Stimulated activated CD8-positive, alpha-beta memory T cell treated with anti-CD3 and anti-CD28 coated beads, Interleukin-12 subunit alpha, Interleukin-12 subunit beta, amount 100 ng/mL, for 24 hours (primary cell): Measurements from ENCODE around the gene NCAN.
"Not testable (repeated sequence)": the region's sequence is repeated elsewhere in the genome, so short reads cannot be mapped to it uniquely, and the experiment has no call there.

Experiments
- DNase-seq: peaks from one replicate; pipeline ENCODE4 v3.0.0-alpha.2; 2020; ENCODE audit errors: extremely low read depth

The NCAN gene

DNA sequence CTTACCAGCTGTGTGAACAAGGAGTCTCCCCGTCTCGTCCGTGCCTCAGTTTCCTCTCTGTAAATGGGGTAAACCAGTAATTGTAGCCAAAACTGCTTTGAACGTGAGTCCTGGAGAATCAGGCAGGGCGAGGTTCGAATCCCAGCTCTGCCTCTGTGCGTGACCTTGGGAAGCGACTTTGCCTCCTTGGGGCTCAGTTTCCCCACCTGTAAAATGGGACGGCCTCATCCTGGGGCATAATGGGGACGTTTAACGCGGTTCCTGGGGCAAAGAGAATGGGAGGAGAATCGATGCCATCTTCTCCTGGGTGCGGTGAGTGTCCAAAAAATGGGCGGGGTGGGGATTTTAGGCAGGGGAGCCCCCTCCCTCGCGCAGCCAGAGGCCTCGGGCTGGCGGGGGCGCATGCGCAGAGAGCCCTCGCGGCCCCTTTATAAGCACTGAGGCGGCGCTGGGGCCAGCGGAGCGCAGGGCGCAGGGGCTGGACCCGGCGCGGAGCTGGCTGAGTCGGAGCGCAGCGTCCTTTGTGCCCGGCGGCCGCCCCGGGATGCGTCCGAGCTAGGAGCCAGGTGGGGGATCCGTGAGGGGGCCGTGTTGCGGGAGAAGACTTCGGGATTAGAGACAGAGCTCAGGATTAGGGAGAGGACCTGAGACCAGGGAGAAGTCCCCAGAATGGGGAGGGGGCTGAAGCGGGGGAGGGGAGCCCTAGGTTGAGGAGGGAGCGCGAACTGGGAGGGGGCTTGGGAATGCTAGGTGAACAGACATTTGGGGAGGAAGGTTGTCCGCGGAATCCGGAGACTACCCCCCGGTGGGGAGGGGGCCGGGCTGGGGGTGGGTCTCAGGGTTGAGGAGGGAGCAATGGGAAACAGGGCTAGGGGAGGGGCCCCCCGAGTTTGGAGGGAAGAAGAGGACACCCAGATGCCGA is at the start of gene NCAN:
NCAN (plus strand) TSS at position 460 of the 922 bp plus-strand sequence. CDS start 4,996 bp downstream, outside the sequence.
- DNase-seq, result no peak

DNA sequence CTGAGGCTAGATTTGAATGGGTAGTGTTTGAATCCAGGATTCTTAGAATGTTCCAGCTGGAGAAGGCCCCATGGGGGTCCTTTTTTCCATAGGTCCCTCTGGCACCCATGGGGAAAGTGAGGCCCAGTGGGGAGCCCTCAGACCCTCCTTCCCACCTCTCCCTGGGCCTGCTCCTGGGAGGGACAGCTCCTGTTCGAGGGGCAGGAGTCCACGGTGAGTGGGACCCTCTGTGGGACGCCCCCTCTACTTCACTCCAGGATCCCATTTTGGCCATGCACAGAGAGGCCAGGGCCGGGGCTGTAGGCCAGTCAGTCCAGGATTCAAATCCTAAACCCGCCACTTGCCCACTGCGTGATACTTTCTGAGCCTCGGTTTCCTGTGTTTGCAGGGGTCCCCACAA is 49.3 kb upstream of the NCAN start:
- DNase-seq, result no peak

DNA sequence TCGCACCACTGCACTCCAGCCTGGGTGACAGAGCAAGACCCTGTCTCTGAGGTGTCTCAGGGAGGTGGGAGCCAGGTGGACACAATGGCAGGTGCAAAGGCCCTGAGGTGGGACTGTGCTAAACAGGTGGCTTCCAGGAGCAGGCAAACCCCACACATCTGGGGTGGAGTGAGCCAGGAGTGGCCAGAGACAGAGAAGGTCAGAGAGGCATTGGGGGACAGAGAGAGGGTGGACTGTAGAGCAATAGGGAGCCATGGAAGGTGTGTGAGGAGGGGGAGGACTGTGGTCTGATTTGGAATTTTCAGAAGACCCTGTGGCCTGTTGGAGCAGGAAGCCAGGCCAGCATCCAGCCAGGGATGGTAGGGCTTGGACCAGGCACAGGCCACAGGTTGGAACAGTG is 46.4 kb upstream of the NCAN start:
- DNase-seq, result no peak

DNA sequence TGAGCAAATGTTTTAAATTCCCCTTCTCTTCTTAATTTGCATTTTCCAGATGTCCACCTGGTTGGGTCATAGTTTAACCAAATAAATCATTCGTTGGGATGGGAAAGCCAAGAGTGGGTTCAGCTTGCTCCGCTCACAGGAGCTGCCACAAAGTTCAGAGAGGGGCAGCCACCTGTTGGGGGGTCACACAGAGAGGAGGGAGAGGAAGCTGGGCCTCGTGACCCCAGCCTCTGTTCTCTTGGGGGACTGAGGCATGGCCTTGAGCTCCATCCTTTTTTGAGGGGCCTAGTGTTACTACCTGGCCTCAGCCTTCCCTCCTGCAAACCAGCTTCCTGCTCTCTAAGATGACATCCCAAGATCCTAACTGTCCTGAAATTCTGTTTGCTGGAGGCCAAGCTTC is 44.1 kb upstream of the NCAN start:
- no peak for DNase-seq

DNA sequence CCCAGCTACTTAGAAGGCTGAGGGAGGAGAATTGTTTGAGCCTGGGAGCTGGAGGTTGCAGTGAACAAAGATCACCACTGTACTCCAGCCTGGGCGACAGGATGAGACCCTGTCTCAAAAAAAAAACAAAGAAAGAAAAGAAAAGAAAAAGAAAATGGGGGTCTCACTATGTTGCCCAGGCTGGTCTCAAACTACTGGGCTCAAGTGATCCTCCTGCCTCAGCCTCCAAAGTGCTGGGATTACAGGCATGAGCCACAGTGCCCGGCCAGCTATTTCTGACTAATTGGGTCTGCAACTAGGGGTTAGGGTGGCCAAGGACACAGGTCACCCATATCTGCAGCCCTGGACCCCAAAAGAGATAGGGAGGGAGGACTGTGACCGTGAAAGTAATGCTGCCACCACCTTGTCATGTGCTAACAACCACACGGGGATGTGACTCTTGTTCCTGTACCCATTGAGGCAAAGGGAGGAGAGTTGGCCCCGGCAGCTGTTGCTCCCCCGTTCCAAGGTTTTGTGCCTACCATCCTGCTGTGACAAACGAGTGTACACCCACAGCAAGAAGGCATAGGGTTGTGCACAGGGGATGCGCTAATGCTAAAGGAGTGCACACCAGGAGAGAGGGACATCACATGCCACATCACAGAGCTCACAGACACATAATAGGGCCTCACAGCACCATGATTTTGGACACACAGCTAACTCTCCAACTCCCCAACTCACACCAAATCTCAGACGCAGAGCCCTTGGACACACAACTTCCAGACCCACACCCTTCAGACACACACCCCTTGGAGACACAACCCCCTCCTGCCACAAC is 42.3 kb upstream of the NCAN start:
- DNase-seq, result no peak

DNA sequence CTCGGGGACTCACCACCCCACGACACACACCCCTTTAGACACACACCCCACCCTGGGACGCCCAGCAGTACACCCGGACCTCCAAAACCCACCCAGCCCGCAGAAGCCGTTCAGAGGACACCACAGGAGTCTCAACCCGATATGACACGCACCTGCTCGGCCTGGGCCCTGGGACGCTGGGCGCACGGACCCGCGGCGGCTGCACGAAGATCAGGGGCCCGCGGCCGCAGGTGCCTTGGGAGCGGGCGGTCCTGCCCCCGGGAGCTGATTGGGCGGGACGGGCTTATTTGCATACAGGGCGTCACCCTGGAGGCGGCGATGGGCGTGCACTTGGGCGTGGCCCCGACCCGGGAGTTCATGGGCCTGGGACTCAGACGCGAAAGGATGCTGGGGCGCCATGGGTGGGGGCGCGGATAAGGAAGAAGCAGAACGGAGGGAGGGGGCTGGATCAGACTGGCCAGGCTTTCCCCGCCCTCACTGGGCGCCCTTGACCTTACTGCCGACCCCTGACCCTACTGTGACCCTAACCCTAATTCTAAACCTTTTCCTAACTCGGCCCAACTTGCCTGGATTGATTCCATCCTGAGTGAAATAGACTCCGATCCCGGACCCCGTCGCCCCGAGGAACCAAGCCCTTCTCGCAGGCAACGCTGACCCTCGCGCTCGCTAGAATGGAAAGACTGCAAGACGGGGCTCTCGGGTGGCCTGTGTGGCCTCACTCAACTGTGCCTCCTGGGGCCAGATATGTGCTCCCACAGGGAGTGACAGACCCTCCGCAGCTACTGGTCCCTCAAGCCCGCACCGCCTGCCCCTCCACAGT is 41.5 kb upstream of the NCAN start, which contains the start of gene MEF2B:
MEF2B (minus strand) TSS at position 211 of the 820 bp plus-strand sequence. CDS start 19,528 bp downstream, outside the sequence.
- peak; percentile 51 for DNase-seq

DNA sequence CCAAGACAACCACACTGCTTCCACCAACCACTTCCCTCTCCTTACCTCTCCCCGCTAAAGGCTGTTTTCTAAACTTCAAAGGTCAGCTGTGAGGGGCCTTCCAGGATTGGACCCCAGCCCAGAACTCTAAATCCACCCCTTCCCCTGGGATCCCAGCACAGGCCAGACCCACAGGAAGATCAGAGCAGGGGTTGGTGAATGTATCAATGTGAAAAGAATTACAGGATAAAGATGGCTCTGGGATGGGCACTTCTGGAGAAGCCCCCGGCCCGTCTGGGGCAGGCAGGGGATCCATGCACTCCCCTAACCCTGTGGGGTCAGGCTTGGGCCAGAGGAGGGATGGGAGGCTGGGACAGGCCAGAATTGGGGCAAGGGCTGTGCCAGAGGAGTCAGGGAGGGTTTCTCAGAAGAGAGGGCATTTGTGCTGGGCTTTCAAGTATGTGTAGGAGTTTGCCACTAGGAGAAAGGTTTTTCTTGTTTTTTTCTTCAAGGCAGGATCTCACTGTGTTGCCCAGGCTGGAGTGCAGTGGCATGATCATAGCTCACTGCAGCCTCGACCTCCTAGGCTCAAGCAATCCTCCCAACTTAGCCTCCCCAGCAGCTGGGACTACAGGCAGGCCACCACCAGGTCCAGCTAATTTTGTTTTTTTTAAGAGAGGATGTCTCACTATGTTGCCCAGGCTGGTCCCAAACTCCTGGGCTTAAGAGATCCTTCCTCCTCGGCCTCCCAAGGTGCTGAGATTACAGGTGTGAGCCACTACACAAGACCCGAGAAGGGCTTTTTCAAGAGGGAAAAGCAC is 40.7 kb upstream of the NCAN start:
- DNase-seq, result no peak

DNA sequence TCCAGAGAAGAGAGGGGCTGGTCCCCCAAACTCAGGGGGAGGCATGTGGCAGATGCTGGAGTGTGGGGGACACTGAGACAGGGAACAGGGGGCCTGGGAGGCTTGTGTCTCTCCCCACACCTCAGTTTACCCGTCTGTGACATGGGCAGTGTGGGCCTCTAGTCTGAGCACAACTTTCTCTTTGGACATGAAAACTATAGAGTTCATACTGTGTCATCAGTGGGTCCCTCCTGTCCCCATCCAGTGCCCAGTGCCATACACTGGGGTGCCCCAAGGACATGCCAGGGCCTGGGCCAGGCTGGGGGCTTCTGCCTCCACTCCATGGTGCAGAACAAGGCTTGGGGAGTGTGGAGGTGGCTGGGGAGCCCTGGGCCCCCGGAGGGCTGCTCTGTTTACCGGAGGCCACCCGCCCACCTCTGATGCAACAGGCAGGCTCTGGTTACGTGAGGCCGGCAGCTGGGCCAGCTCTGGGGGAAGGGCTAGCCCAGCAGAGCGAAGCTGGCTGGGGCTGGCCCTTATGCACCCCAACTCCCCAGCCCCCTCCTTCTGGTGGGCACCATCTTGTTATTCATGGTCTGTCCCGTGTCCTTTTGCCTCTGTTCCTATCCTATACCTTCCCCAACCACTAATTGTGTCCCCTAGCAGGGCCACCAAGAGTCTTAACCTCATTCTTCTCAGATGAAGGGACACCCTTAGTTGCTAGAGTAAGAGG is 39.8 kb upstream of the NCAN start:
- no peak for DNase-seq

DNA sequence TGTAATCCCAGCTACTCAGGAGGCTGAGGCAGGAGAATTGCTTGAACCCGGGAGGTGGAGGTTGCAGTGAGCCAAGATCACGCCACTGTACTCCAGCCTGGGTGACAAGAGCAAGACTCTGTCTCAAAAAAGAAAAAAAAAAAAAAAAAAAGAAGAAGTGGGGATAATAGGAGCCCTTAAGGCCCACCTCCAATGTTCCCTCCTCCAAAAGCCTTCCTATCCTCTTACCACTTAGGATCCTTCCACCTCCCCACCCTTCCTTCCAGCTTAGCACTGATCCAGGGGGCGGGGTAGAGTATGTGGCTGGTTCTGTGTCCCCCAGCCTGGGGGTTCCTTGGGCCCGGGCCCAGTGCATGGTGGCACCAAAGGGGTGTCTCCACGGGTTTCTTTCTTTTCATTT is 38.5 kb upstream of the NCAN start:
- not testable (repeated sequence) for DNase-seq

DNA sequence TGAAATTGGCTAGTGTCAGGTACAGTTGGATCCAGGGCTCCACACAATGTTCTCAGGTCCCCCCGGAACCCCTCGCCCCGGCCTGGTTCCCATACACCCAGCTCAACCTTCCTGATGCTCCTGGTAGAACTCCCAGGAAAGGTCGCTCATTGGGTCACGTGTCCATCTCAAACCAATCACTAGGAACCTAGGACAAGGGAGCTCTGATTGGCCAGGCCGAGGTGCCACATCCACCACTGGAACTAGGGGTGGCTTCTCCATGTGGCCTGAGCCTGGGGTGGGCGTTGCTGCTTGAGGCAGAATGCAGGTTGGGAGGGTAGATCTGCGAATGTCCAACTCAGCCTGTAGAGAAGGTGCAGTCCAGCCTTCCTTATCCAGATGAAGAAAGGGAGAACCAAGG is 34.8 kb upstream of the NCAN start:
- DNase-seq, result no peak

DNA sequence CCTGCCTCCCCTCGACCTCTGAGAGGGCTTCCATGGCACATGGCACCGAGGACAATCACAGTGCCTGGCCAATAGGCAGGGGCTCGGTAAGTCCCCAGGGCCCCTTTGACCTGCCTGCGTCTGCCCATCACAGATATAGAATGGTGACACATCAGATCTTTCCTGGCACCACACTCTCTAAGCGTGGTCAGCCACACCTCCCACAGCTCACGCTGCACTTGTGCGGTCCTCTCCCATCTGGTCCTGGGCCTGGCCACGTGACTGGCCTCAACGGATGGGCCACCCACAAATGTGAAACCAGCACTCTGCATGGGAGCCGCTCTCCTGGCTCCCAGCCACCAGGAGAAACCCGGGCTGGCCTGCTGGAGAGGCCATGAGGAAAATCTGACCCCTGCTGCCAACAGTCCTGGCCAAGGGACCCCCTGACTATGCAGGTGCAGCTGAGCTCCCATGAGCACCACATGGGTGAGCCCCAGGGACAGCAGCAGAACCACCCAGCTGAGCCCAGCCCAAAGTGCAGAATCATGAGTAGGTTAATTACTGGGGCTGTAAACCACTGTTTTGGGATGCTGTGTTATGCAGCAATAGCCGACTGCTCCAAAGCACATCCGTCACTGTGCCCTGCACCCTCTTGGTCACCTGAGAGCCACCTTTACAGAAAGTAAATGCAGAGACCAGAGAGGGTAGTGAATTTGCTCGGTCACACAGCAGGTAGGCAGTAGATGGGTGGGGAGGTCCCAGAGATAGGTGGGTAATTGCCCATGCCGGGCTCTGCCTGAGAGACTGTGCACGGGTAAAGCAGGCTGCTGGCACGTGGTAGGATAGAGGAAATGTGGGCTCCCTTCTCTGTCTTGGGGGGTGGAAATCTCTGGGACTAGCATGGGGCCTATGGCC is 32.0 kb upstream of the NCAN start:
- no peak for DNase-seq

DNA sequence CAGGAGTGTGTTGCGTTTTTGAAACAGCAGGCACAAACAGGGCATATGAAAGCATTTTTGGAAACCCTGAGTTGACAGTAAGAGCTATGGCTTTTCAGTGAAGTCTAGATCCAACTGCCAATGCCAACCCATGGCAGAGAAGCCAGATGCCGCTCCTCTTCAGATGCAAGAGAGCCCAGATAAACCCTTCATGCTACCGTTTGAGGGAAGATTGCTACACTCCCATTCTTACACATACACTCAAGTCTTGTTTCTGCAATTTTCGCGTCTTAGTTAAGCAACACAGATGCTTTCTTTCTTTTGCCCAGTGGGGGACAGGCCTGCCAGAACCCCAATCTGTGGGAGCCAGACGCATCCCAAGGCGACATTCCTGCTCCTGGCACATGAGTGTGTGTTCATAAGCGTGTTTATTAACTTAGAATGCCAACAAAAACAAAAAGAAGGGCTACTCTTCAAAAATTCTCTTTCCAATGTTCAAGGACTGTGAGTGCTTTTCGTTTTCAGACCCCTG is 30.2 kb upstream of the NCAN start:
- no peak for DNase-seq

DNA sequence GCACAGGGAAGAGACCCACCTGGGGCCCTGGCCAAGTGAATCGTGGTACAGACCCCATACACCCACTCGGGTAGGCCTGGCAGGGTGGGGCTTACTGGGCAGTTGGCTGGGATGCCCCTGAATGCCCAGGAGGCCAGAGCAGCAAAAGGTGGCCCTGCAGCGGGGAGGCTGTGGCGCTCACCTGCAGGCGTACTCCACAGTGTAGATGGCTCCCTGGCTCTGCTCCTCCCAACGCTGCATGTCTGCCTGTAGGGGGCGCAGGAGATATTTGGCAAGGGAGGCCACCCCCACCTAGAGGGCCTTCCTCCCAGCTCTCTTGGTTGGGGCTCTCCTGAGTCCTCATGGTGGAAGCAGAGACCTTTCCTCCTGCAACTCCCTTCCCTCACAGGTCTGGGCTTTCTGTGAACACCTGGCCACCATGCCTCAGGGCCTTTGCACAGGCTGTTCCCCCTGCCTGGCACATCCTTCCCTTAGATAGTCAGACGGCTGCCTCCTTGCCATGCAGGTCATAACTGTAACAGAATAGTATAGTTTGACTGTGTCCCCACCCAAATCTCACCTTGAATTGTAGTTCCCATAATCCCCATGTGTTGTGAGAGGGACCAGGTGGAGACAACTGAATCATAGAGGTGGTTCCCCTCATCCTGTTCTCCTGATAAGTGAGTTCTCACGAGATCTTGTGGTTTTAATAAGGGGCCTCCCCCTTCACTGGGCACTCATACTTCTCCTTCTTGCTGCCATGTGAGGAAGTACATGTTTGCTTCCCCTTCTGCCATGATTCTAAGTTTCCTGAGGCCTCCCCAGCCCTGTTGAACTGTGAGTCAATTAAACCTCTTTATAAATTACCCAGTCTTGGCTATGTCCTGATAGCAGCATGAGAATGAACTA is 25.7 kb upstream of the NCAN start:
- DNase-seq, result no peak

DNA sequence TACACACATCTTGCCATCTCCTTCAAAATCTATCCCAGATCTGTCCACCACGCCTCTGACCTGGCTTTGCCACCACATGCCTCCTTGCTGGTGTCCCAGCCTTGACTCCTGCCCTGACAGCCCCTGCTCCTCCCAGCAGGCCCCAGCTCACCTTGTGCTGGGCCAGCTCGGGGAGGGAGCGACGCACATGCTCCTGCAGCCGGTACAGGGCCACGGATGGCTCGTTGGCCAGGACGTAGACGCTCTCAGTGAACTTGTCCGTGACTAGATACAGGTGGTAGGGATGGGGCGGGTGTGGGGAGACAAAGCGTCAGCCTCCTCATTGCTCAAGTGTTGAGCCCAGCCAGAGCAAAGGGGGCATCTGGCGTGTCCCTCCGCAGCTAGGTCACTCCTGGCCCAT is 25.0 kb upstream of the NCAN start:
- no peak for DNase-seq

DNA sequence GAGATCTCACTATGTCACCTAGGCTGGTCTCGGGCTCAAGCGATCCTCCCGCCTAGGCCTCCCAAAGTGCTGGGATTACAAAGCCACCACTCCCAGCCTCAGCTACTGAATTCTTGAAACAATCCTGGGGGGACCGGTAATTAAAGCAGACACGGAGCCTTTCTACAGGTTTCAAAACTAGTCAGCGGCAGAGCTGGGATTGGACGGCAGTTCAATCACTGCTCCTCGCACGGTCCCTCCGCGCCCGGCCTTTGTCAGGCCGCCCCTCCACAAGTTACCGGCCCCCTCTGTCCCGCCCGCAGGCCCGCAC is 20.0 kb upstream of the NCAN start:
- no peak for DNase-seq

DNA sequence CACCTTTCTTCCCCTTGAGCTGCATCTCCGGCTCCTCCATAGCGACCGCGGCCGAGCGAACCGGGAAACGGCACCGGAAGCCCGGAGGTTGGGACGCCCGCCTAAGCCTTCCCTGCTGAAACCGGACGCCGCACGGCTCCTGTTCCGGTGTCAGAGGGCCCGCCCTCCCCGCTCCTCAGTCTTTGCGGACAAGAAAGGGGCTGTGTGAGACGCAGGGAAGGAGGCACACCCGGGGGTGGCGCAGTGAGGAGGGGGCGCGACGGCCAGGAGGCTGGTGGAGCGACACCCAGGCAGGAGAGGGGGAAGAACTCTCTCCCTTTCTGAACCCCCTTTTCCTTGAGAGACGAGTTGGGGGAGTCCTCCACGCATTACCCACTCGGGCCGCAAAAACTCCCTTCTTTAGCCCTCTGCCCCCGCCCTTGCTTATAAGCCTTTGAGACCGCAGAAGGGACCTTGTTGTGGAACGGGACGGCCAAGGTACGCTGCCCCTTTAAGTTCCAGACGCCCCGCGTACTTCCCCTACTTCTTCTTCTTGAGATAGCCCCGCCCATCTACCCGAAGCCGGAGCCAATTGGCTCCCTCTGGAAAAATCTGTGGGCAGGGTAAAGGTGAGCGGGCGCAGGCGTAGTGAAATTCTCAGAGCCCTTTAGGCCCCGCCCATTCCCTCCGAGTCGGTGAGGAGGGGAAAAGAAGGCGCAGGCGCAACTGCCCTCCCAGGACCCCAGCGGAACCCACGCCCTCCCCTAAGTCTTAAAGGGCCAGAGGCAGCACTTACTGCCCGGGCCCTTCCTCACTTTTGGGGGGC is 19.5 kb upstream of the NCAN start, which contains the start of the genes BORCS8 and RFXANK:
BORCS8 (minus strand) TSS at position 75 of the 805 bp plus-strand sequence; CDS start at position 40, 35 bp downstream.
RFXANK (plus strand) TSS at position 181 of the 805 bp plus-strand sequence. CDS start 1,689 bp downstream, outside the sequence.
- peak; percentile 97 for DNase-seq

DNA sequence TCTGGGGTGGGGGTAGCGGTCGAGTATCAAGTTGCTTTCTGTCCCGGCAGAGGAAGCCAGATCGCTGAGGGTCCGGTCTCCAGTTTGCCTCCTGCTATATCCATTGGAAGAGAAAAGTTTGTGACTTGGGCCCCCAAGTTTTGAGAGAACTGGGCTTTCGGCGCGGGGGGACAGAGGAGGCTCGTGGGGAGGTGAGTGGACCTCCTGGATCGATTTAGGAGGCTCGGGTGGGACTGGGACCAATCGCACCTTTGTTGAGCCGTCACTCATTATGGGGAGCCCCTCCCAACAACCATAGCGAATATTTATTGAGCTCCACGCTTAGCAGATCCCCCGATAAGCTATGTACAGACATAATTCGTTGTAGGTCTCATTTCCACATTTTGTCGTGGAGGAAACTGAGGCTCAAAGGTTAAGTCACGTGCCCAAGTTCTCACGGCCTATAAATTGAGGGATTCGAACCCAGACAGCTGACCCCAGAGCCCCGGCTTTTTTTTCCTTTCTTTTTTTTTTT is 18.8 kb upstream of the NCAN start:
- no peak for DNase-seq
